GF-D8 (cell line): Measurements from ENCODE around the gene MESD.

ENCODE experiments used
- DNase-seq: peaks from one replicate; lab custom pipeline; 2025; lab: John Stamatoyannopoulos, UW

MESD gene

GRCh38 chr15:80989518-80990478 is at the start of gene MESD:
Gene MESD, minus strand, starts transcription at chr15:80989819. Its CDS starts 28 bp downstream, at chr15:80989791.
- DNase-seq, result peak; percentile 79

DNA sequence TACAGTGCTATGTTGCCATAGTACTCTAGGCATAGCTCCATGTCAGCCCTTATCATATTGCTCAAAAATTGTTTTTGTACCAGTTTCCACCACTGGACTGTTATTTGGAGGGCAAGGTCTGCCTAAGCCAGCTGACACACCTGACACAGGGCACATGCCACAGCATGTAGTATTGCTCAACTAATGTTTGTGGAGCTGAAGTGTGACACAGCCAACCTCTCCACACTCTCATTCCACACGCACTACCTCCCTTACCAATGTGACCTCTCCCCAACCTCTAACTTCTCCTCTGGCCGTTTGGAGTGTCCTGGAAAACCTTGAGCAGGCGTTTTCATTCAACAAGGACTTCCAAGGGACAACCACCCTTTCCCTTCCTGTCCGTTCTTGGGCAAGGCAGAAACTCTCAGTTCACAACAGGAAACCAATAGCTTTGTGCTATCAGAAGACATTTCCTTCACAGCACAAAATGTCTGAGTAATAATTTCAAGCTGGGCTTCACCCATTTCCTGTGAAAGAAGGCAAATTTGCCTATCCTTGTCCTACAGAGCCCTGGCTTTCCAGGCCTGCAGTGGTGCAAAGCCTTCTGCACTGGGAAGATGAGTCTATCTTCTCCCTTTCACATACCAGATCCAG is 49.5 kb upstream of the MESD start:
- DNase-seq, result no peak

DNA sequence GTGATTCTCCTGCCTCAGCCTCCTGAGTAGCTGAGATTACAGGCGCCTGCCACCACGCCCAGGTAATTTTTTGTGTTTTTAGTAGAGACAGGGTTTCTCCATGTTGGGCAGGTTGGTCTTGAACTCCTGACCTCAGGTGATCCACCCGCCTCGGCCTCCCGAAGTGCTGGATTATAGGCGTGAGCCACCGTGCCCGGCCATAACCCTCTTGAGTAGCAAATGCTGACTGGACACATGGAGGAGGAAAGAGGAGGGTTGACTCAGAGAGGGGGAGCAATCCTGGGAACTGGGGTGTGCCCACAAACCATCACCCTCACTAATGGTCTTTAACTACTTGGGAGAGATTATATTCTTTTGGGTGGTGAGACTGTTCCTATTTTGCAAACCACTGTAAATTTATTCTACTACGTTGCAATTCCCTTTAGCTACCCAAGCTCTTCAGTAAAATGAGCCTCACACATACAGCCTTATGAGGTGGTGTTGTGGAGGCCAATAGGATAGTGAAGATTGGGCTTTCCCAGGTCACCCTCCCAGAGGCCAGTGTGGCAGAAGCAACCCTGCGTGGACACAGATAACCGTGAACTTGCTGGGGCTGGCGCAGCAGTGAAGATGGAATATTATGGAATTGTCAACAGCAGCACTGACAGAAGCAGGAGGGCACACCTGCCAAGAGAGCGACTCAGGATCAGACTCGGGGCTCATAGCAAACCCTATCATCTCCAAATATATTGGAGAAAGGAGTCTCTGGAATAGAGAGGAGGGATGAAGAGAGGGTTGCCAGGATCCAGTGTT is 48.5 kb upstream of the MESD start:
- no peak for DNase-seq

GRCh38 chr15:81033508-81033907 is 43.9 kb upstream of the MESD start:
- DNase-seq, result no peak

GRCh38 chr15:81032818-81033217 is 43.2 kb upstream of the MESD start:
- DNase-seq, result no peak

DNA sequence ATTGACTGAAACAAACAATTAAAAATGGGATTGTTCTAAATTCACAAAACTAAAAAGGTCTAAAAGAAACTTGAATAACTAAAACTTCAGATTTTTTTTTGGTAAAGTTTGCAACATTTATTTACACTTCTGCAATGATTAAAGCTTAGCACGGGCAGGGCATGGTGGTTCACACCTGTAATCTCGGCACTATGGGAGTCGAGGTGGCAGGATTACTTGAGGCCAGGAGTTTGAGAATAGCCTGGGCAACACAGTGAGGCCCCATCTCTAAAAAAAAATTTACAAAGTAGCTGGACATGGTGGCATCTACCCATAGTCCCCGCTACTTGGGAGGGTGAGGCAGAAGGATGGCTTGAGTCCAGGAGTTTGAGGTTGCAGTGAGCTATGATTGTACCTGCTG is 42.7 kb upstream of the MESD start:
- no peak for DNase-seq

- no peak for DNase-seq
Measured at GRCh38 chr15:81031203-81031602, 41.6 kb upstream of the MESD start.

DNA sequence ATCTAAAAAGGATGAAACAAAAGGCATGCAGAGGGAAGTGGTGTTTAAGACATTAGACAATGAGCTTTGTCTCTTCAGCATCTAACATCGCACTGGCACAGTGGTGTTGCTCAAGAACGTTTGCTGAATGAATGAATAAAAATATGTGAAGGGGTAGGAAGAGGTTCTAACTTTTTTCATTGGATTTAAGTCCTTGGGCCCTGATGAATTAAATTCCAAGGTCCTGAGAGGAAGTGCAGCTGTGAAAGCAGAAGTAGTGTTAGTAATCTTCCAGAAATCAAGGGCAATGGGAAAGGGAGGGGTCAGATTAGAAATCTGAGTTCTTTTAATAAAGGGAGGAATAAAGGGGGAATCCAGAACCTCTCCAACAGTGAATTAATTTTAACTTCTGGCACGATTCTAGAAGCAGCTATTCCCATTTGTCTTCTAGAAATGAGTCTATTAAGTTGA is 40.7 kb upstream of the MESD start:
- DNase-seq, result no peak

DNA sequence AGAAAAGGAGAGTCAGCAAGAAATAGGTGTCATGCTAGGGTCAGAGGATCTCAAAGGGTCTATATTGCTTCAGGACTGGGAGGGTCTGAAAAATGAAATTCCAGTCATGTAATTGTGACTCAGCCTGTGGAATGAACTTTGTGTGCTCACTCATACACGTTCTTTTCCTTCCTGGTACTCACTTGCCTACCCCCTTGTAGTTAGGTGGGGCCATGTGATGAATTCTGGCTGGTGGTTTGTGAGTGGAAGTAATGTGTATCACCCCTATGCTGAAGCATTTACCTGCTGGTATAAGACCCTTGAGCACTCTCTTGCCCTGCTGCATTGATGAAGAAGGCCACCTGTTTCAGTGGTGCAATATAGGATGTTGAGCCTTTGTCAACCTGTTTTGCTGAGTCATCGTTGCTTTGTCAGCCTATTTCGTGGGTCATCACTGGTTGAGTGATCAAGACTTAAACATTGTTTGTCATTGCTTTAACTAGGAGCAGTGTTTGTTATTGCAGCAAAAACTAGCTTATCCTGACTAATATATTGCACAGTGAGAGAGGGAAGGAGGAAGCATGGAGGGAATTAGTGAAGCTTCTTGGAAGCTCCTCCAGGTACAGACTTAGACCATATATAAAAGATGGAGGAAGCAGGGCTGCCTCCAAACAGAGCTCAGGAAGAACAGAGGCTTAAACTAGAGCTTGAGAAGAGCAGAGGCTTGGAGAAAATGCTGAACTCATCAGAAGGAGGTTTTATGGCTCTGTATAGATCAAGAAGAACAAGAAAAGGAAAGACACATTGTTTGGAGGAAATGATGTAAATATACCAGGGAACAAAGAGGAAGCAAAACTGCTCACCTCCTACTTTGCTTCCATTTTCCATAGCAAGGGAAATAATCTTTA is 40.0 kb upstream of the MESD start:
- DNase-seq, result no peak

GRCh38 chr15:81026836-81027599 is 37.4 kb upstream of the MESD start:
- DNase-seq, result no peak

DNA sequence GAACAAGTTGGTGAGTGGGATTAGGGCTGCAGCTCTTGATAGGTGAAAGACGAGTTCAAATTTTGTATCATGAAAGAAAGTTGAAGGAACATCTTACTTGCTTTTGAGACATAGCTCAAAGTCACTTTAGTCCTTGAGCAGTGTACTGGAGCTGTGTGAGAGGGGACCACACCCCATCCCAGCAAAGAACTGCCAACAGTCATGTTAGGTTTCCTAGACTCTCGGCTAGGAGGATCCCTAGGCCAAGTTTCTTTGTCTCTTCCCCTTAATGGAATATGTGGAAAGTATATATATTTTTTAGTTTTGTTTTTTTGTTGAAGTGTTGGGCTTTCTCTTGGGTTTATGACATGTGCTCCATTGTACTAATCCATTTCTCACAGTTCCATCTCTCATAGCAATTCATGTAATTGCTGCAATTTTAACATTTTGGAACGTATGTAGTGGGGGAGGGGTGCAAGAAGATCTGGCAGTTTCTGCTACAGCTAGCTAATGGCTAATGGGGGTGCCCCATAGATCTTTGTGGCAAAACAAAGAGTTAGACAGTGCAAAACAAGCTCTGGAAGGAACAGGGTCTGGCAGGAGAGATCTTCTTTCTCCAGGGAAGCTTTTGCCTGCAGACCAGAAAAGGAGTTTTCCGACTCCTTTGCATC is 36.2 kb upstream of the MESD start:
- no peak for DNase-seq

DNA sequence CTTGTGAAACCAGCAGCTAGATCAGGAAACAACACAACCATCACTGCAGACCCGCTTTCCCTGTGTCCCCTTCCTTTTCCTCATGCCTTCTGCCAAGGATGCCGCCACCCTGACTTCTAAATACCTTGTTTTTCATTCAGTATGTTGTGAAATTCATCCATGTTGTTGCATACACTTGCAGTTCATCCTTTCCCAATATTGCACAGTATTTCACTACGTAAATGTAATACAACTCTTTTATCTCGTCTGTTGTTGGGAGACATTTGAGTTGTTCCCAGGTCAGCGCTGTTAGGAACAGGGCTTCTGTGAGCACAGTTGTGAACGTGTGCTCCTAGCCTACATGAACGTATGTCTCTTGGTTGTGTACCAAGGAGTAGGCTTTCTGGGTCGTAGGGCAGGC is 35.3 kb upstream of the MESD start:
- DNase-seq, result no peak

DNA sequence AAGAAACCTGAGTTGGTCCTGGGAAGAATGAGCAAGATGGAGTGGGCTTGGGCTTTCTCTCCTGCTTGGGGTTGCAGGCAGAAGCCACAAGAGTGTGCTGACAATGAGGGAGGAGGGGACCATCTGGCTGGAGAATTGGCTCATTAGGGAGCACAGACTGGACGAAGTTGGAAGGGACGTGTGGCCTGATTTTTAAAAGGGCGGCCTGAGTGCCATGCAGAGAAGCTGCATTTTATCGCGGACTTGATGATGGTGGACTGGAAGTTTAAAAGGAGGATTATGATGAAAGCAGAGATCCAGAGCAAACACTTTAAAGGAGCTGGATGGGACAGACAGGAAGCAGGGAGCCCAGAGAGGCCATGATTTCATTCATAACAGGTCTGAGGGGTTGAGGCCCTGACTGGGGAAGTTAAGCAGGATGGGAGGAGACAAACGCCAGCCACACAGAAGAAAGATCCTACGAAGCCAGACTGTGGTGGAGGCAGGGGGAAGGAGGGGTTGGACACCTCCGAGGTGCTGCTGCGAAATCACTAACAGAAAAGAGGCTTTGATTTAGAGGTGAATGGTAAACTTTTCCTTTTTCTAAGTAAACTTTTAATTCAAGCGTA is 34.8 kb upstream of the MESD start:
- no peak for DNase-seq

GRCh38 chr15:81023483-81024264 is 34.1 kb upstream of the MESD start:
- DNase-seq, result peak; percentile 82

- no peak for DNase-seq
Measured at GRCh38 chr15:81021321-81021720, 31.7 kb upstream of the MESD start.

DNA sequence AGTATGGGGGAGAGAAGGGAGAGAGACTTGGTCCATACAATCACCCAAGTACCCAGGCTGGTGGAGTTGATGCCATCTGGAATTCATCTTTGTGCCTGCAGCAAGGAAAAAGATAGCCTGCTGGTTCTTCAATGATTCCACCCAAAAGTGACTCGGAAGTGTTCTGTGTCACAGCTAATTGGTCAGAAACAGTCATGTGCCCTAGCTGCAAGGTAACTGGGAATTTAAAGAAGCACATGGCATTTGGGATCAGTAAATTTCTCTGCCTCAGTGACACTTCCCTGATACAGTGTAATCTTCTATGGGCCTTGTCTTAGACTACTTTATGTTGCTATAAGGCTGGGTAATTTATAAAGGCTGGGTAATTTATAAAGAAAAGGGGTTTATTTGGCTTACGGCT is 28.6 kb upstream of the MESD start:
- no peak for DNase-seq

DNA sequence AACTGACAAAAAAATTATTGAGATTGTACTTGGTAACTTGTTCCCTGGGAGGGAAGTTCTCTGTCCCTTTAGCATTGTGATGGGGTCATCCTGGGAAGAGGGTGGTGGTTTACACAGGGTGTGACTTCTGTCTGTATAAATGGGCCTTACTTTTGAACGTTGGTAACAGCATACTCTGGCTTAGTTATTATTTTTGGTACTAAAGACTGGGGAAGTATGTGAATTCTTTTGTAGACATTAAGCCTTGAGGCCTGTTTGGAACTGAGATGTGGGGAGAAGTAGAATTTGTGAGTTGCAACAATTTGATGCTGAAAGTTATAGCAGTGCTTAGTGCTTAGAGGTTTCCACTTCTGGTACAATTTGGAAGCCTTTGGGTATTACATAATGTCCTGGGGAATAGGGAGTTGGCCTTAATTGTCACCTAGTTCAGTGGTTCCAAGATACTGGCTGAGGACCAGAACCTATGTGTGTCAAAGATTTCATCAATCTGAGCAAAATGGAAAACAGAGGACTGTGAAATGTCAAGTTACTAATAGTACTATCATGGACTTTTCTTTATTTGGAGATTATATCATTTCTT is 27.0 kb upstream of the MESD start:
- no peak for DNase-seq
